Effector memory CD8-positive, alpha-beta T cell (primary cell): ENCODE data around the gene TTC28.
"Not testable (repeated sequence)": the region's sequence is repeated elsewhere in the genome, so short reads cannot be mapped to it uniquely, and the experiment has no call there.

Source experiments
- ATAC-seq: fragments of 150-1000 bp; cut with Tn5 transposase; replicated peaks from 2 replicates; pipeline ENCODE4 v1.10.0; 2021; ENCODE audit warnings: mild to moderate bottlenecking, moderate library complexity
- DNase-seq, 3 experiments: peaks; one replicate each; pipeline ENCODE4 v3.0.0; 2021
- H3K27ac Mint-ChIP-seq, 2 donors: one replicate each; pipeline ENCODE4 v1.8.0; 2022; ENCODE audit warnings: mild to moderate bottlenecking in 2 of 2, mixed read lengths in 2 of 2, moderate library complexity in 2 of 2
- H3K27me3 Mint-ChIP-seq, 2 donors: one replicate each; pipeline ENCODE4 v1.8.0; 2022; ENCODE audit warnings: mixed read lengths in 2 of 2
- H3K36me3 Mint-ChIP-seq: one replicate; pipeline ENCODE4 v1.8.0; 2022; ENCODE audit warnings: mild to moderate bottlenecking, moderate library complexity, mixed read lengths; ENCODE audit not compliant: insufficient read depth
- H3K4me1 Mint-ChIP-seq, 2 donors: one replicate each; pipeline ENCODE4 v1.8.0; 2022; ENCODE audit warnings: low read depth in 2 of 2, mixed read lengths in 2 of 2
- H3K4me3 Mint-ChIP-seq, 2 donors: one replicate each; pipeline ENCODE4 v1.8.0; 2022; ENCODE audit warnings: mild to moderate bottlenecking in 2 of 2, mixed read lengths in 2 of 2, moderate library complexity in 2 of 2
- H3K9me3 Mint-ChIP-seq, 2 donors: one replicate each; pipeline ENCODE4 v1.8.0; 2022; ENCODE audit warnings: mixed read lengths in 2 of 2

TTC28 gene

GRCh38 chr22:28074526-28074925 lies 605.1 kb downstream of the TTC28 start:
- no peaks in the 10 kb centered on the region for H3K4me1 Mint-ChIP-seq
- H3K9me3 Mint-ChIP-seq, result no peaks in the 10 kb centered on the region
- DNase-seq, result no peak
- no peaks in the 10 kb centered on the region for H3K36me3 Mint-ChIP-seq
- H3K4me3 Mint-ChIP-seq, result no peak overlapping the region
- H3K27ac Mint-ChIP-seq, result no peak overlapping the region
- ATAC-seq, result no peak
- H3K27me3 Mint-ChIP-seq, result peaks cover 7 to 23% of the 10 kb centered on the region in 2 donors

- Mint-ChIP-seq H3K4me3 (no peak overlapping the region), H3K36me3 (no peaks in the 10 kb centered on the region), H3K27ac (no peak overlapping the region), H3K4me1 (no peaks in the 10 kb centered on the region), H3K9me3 (no peaks in the 10 kb centered on the region), H3K27me3 (peaks cover 9 to 27% of the 10 kb centered on the region in 2 donors)
- ATAC-seq (no peak), DNase-seq (no peak)
Measured at GRCh38 chr22:28072066-28072465, 607.6 kb downstream of the TTC28 start.

GRCh38 chr22:28068826-28069225 lies 610.8 kb downstream of the TTC28 start:
- ATAC-seq (no peak), DNase-seq (no peak)
- H3K4me3 Mint-ChIP-seq, result no peak overlapping the region
- H3K9me3 Mint-ChIP-seq, result no peaks in the 10 kb centered on the region
- no peaks in the 10 kb centered on the region for H3K36me3 Mint-ChIP-seq
- H3K27me3 Mint-ChIP-seq, result peaks cover 23 to 40% of the 10 kb centered on the region in 2 donors
- H3K27ac Mint-ChIP-seq, result no peak overlapping the region
- no peaks in the 10 kb centered on the region for H3K4me1 Mint-ChIP-seq

- no peak for ATAC-seq
- no peak overlapping the region for H3K27ac Mint-ChIP-seq
Measured at GRCh38 chr22:28064920-28065319, 614.7 kb downstream of the TTC28 start.

GRCh38 chr22:28063656-28064055 lies 616.0 kb downstream of the TTC28 start:
- ATAC-seq (no peak), DNase-seq (no peak)
- Mint-ChIP-seq H3K4me1 (no peaks in the 10 kb centered on the region), H3K9me3 (peaks cover 0 to 2% of the 10 kb centered on the region in 2 donors), H3K27ac (no peak overlapping the region), H3K27me3 (peaks cover 38 to 46% of the 10 kb centered on the region in 2 donors), H3K4me3 (no peak overlapping the region), H3K36me3 (no peaks in the 10 kb centered on the region)

More at GRCh38 chr22:28064920-28065319, 614.7 kb downstream of the TTC28 start:
- no peak for DNase-seq
- H3K36me3 Mint-ChIP-seq, result no peaks in the 10 kb centered on the region
- no peak overlapping the region for H3K4me3 Mint-ChIP-seq
- peaks cover 39 to 52% of the 10 kb centered on the region in 2 donors for H3K27me3 Mint-ChIP-seq
- peaks cover 0 to 2% of the 10 kb centered on the region in 2 donors for H3K9me3 Mint-ChIP-seq
- no peaks in the 10 kb centered on the region for H3K4me1 Mint-ChIP-seq

- not testable (repeated sequence) for H3K4me3 Mint-ChIP-seq
Measured at GRCh38 chr22:28060594-28060993, 619.0 kb downstream of the TTC28 start.

GRCh38 chr22:28058036-28058435 lies 621.6 kb downstream of the TTC28 start:
- Mint-ChIP-seq H3K4me1 (no peaks in the 10 kb centered on the region), H3K9me3 (peaks cover 0 to 2% of the 10 kb centered on the region in 2 donors), H3K4me3 (no peak overlapping the region), H3K36me3 (no peaks in the 10 kb centered on the region), H3K27ac (no peak overlapping the region), H3K27me3 (peaks cover 28 to 35% of the 10 kb centered on the region in 2 donors)
- DNase-seq (no peak), ATAC-seq (no peak)

More at GRCh38 chr22:28060594-28060993, 619.0 kb downstream of the TTC28 start:
- not testable (repeated sequence) for H3K4me1 Mint-ChIP-seq, H3K9me3 Mint-ChIP-seq, H3K27ac Mint-ChIP-seq, H3K36me3 Mint-ChIP-seq, ATAC-seq, DNase-seq
- peaks cover 27 to 35% of the 10 kb centered on the region in 2 donors for H3K27me3 Mint-ChIP-seq

- Mint-ChIP-seq H3K36me3 (no peaks in the 10 kb centered on the region), H3K4me1 (no peaks in the 10 kb centered on the region), H3K27me3 (peaks cover 10 to 12% of the 10 kb centered on the region in 2 donors), H3K27ac (no peak overlapping the region), H3K9me3 (no peaks in the 10 kb centered on the region), H3K4me3 (no peak overlapping the region)
- ATAC-seq, result no peak
- DNase-seq, result no peak
Measured at GRCh38 chr22:28054819-28055208, 624.8 kb downstream of the TTC28 start.

- no peak for ATAC-seq
- H3K4me3 Mint-ChIP-seq, result no peak overlapping the region
- peaks cover 11 to 14% of the 10 kb centered on the region in 2 donors for H3K27me3 Mint-ChIP-seq
- no peaks in the 10 kb centered on the region for H3K9me3 Mint-ChIP-seq
- DNase-seq, result no peak
- H3K27ac Mint-ChIP-seq, result no peak overlapping the region
- H3K36me3 Mint-ChIP-seq, result no peaks in the 10 kb centered on the region
- no peaks in the 10 kb centered on the region for H3K4me1 Mint-ChIP-seq
Measured at GRCh38 chr22:28053896-28054818, 625.5 kb downstream of the TTC28 start.

- DNase-seq, result no peak
- Mint-ChIP-seq H3K27me3 (peaks cover 17 to 27% of the 10 kb centered on the region in 2 donors), H3K9me3 (no peaks in the 10 kb centered on the region), H3K27ac (no peak overlapping the region), H3K4me3 (no peak overlapping the region), H3K4me1 (no peaks in the 10 kb centered on the region), H3K36me3 (no peaks in the 10 kb centered on the region)
- ATAC-seq, result no peak
Measured at GRCh38 chr22:28052825-28053269, 626.8 kb downstream of the TTC28 start.

GRCh38 chr22:28051787-28052356 lies 627.8 kb downstream of the TTC28 start:
- DNase-seq (no peak), ATAC-seq (no peak)
- H3K36me3 Mint-ChIP-seq, result no peaks in the 10 kb centered on the region
- no peak overlapping the region for H3K4me3 Mint-ChIP-seq
- peaks cover 17 to 37% of the 10 kb centered on the region in 2 donors for H3K27me3 Mint-ChIP-seq
- no peaks in the 10 kb centered on the region for H3K9me3 Mint-ChIP-seq
- no peaks in the 10 kb centered on the region for H3K4me1 Mint-ChIP-seq
- no peak overlapping the region for H3K27ac Mint-ChIP-seq

- DNase-seq (no peak), ATAC-seq (no peak)
- Mint-ChIP-seq H3K4me1 (no peaks in the 10 kb centered on the region), H3K36me3 (no peaks in the 10 kb centered on the region), H3K27me3 (peaks cover 17 to 41% of the 10 kb centered on the region in 2 donors), H3K27ac (no peak overlapping the region), H3K4me3 (no peak overlapping the region), H3K9me3 (no peaks in the 10 kb centered on the region)
Measured at GRCh38 chr22:28051091-28051786, 628.4 kb downstream of the TTC28 start.

GRCh38 chr22:28048529-28048928 lies 631.1 kb downstream of the TTC28 start:
- no peak overlapping the region for H3K4me3 Mint-ChIP-seq
- peaks cover 8 to 29% of the 10 kb centered on the region in 2 donors for H3K27me3 Mint-ChIP-seq
- H3K27ac Mint-ChIP-seq, result no peak overlapping the region

More at GRCh38 chr22:28048529-28048928, 631.1 kb downstream of the TTC28 start:
- Mint-ChIP-seq H3K9me3 (no peaks in the 10 kb centered on the region), H3K36me3 (no peaks in the 10 kb centered on the region), H3K4me1 (no peaks in the 10 kb centered on the region)
- DNase-seq (no peak), ATAC-seq (no peak)
